Epithelial cell of esophagus (primary cell): ENCODE results near the gene IDH3A.

Experiments
- DNase-seq: peaks from one replicate; pipeline ENCODE4 v3.0.0; 2010; ENCODE audit warnings: low read depth
- H3K4me3 ChIP-seq: 2 replicates; pipeline ENCODE4 v1.5.1; 2011; ENCODE audit warnings: mild to moderate bottlenecking, low read length, control low read depth
- TF ChIP-seq, protein P1 (sequence below): IDR thresholded peaks from 2 replicates; pipeline ENCODE4 v1.5.1; 2011; ENCODE audit warnings: low read depth, mild to moderate bottlenecking, low read length, control low read depth, inconsistent platforms; ENCODE audit not compliant: insufficient read depth; ENCODE audit errors: missing control alignments

Gene IDH3A

DNA sequence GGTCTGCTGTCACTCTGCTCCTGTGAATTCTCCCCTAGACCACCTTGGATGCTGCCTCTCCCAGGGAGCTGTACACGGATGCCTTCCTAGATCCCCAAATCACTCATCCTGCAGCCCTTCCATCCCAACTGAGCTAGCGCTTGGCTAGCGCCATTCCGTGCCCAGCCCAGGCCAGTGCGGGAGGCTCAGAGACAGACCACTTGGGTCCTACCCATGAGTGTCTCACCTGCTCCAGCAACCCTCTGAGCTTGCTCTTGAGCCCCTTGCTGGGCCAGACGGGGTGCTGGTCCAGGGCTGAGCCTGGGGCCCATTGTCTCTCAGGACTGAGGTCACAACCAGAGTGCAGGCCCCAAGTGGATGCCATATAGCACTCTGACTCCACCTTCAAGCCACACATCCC lies 39.1 kb upstream of the IDH3A start:
- DNase-seq, result no peak
- H3K4me3 ChIP-seq, result no peak overlapping the region
- TF ChIP-seq, protein P1, sequence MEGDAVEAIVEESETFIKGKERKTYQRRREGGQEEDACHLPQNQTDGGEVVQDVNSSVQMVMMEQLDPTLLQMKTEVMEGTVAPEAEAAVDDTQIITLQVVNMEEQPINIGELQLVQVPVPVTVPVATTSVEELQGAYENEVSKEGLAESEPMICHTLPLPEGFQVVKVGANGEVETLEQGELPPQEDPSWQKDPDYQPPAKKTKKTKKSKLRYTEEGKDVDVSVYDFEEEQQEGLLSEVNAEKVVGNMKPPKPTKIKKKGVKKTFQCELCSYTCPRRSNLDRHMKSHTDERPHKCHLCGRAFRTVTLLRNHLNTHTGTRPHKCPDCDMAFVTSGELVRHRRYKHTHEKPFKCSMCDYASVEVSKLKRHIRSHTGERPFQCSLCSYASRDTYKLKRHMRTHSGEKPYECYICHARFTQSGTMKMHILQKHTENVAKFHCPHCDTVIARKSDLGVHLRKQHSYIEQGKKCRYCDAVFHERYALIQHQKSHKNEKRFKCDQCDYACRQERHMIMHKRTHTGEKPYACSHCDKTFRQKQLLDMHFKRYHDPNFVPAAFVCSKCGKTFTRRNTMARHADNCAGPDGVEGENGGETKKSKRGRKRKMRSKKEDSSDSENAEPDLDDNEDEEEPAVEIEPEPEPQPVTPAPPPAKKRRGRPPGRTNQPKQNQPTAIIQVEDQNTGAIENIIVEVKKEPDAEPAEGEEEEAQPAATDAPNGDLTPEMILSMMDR, result no peak

DNA sequence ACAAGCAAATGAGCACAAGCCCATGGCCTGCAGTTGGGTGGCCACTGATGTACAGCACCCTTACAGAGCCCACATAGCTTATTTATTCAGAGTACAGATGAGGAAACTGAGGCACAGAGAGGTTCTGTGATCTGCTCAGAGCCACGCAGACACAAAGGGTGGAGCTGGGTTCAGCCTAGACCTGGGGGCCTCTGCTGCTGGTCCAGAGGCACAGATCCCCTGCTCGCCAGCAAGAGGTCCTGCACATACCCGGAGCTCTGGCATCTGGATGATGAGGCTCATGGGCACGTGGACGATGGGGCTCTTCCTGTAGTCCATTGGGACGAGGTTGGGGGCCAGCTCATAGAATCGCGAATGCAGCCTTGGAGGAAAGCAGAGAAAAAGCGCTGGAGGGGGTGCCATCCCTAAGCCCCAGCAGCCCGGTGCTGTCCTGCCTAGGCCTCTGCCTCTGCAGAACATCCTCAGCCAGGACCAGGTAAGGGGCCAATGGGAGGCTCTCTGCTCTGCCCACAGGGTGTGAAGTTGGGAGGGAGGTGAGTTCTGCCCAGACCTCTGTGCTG lies 38.2 kb upstream of the IDH3A start:
- TF ChIP-seq, protein P1, result no peak
- H3K4me3 ChIP-seq, result no peak overlapping the region
- no peak for DNase-seq

DNA sequence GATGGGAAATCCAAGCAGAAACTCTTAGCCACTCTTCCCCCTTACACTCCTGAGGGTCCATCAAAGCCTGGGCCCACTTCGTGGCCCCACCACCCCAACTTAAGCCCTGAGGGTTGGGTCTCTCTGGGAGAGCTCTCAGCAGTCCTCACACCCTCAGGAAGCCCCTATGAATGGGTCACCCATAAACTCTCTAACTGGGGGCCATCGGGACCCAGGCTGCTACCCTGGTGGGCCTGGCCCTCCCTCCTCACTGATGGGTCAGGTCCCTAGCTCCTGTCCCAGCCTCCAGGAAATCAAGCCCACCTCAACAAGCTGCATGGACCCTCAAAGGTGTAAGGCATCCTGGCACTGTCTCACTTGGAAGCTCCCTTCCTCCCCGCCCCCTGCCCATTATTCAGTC lies 37.4 kb upstream of the IDH3A start:
- TF ChIP-seq, protein P1, result no peak
- no peak overlapping the region for H3K4me3 ChIP-seq
- DNase-seq, result no peak

DNA sequence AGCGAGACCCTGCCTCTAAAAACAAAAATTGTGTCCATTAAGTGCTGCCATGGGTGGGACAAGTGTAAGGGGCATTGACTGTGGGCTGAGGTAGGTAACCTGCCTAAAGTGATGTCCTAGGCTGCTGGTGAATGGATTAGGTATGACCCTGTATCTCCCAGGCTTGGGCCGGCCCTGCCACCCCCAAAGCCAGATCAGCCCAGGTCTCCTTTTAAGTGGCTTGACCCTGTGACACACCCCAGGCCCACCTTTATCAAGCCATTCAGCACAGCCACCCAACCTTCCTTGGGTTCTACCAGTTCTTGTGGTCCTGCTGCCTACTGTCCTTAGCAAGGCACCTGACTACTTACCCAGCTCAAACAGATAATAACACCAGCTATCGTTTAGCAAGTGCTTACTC lies 36.6 kb upstream of the IDH3A start:
- no peak for DNase-seq
- H3K4me3 ChIP-seq, result no peak overlapping the region
- TF ChIP-seq, protein P1, result no peak

DNA sequence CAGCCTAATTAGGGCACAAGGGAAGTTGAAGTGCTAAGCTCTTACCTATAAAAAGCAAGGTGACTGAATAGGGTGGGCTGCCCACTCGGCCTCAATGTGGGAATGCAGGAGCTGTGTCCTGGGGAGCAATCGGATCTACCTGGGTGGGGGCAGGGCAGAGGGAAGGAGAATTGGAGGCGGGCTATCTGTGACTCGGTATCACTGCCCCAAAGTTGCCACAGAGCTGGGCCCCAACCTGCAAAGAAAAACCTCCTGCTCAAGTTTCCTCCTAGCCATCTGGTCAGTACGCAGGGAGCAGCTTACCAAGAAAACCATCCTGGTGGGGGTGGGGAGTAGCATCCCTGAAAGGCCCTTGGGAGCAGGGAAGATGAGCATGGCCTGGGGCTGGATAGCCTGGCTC lies 28.6 kb upstream of the IDH3A start:
- H3K4me3 ChIP-seq, result no peak overlapping the region
- DNase-seq, result no peak
- TF ChIP-seq, protein P1, result no peak

DNA sequence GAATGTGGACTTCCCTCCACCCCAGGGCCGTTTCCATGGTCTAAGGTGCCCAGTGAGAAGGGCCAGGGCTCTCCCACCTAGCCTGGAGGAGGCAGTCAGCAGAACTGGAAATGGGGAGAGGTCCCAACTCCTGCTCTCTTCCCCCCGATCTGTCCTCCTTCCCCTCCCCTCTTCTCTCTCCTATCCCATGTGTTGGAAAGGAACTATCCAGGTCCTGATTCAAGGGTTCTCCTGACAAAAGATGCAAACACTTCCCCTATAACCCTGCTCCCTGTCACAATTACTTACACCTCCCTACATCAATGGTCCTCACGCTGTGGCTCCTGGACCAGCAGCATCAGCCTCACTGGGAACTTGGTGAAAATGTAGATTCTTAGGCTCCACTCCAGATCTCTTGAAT lies 23.9 kb upstream of the IDH3A start:
- TF ChIP-seq, protein P1, result no peak
- DNase-seq, result no peak

DNA sequence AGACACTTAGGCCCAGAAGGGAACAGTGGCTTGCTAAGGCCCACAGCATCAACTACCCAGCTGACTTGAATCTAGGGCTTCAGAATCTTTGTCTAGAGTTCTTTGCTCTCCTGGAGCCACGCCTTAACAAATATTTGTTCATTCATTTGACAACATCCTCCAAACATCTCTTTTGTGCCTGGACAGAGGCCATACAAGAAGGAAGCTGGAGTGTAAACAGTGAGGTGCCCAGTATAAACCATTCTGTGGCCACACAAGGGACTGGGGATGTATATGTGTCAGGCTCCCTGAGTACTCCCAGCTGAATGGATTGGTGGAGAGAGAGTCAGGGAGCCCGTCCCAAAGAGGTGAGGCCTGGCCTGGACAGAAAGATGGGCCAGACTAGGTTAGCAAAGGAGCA lies 21.3 kb upstream of the IDH3A start:
- no peak overlapping the region for H3K4me3 ChIP-seq
- DNase-seq, result no peak
- TF ChIP-seq, protein P1, result no peak

More for the DNA sequence above, 23.9 kb upstream of the IDH3A start:
- H3K4me3 ChIP-seq, result no peak overlapping the region
